ENCODE measurements around the gene OR56B4. TPM values are rescaled to one million over a fixed set of nuclear protein-coding genes. Genes with fewer than 3 reads are reported as not detected.

The OR56B4 gene
- total RNA-seq = not detected in 2 replicates

DNA sequence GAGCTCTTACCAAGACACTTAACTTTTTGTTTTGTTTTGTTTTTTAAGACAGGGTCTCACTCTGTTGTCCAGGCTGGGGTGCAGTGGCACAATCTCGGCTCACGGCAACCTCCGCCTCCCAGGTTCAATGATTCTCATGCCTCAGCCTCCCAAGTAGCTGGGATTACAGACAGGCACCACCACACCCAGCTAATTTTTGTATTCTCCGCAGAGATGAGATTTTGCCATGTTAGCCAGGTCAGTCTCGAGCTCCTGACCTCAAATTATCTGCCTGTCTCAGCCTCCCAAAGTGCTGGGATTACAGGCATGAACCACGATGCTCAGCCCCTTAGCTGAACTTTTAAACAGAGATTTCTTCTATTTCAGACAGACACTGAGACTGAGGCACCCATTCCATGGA, at the start of gene OR56B4:
Gene OR56B4 (plus strand): TSS at position 301 of the 400 bp plus-strand sequence. CDS start 95 bp downstream, at position 396.

Other genes starting within 250 kb of the OR56B4 start
- not detected in 2 replicates for gene OR52E8, start 250.0 kb upstream of the OR56B4 start, total RNA-seq
- gene OR52E4, start 227.1 kb upstream of the OR56B4 start, total RNA-seq = not detected in 2 replicates
- gene OR52E5, start 214.5 kb upstream of the OR56B4 start, total RNA-seq = not detected in 2 replicates
- not detected in 2 replicates for gene OR56A3, start 165.4 kb upstream of the OR56B4 start, total RNA-seq
- gene OR56A5, start 139.2 kb upstream of the OR56B4 start, total RNA-seq = not detected in 2 replicates
- gene OR52L1, start 120.7 kb upstream of the OR56B4 start, total RNA-seq = not detected in 2 replicates
- not detected in 2 replicates for gene OR56A4, start 100.7 kb upstream of the OR56B4 start, total RNA-seq
- gene OR56A1, start 76.9 kb upstream of the OR56B4 start, total RNA-seq = under 0.01 TPM in 1 of 2 replicates, not detected in the other
- not detected in 2 replicates for gene OR52B2, start 62.6 kb downstream of the OR56B4 start, total RNA-seq
- gene OR52W1, start 91.5 kb downstream of the OR56B4 start, total RNA-seq = not detected in 2 replicates
- gene C11orf42, start 97.9 kb downstream of the OR56B4 start, total RNA-seq = not detected in 2 replicates
- 6.2 and 8.4 TPM in 2 replicates for gene FHIP1B, start 127.0 kb downstream of the OR56B4 start, total RNA-seq
- under 0.01 TPM in 1 of 2 replicates, not detected in the other for gene CNGA4, start 131.4 kb downstream of the OR56B4 start, total RNA-seq
- gene CCKBR, start 152.2 kb downstream of the OR56B4 start, total RNA-seq = not detected in 2 replicates
- 135 and 389 TPM in 2 replicates for gene CAVIN3, start 212.8 kb downstream of the OR56B4 start, total RNA-seq